Fibroblast of lung (primary cell): ENCODE measurements around the gene IWS1. TPM values are rescaled to one million over a fixed set of nuclear protein-coding genes. Genes with fewer than 3 reads are reported as not detected.

Experiments used
- DNase-seq, 2 donors: peaks; one replicate each; pipeline versions ENCODE4 v3.0.0 to v3.0.0-alpha.2; 2010; ENCODE audit warnings: low read depth in 2 of 2
- H2AFZ ChIP-seq: 2 replicates; pipeline ENCODE4 v1.5.1; 2012; ENCODE audit warnings: low read length, control low read depth, inconsistent platforms
- H3K27ac ChIP-seq: 2 replicates; pipeline ENCODE4 v1.5.1; 2011; ENCODE audit warnings: low read length, control low read depth; ENCODE audit not compliant: insufficient read depth
- H3K27me3 ChIP-seq: 2 replicates; pipeline ENCODE4 v1.5.1; 2011; ENCODE audit warnings: mild to moderate bottlenecking, low read length; ENCODE audit not compliant: control insufficient read depth, insufficient read depth
- H3K36me3 ChIP-seq: 2 replicates; pipeline ENCODE4 v1.5.1; 2011; ENCODE audit warnings: low read length; ENCODE audit not compliant: control insufficient read depth, insufficient read depth
- H3K4me1 ChIP-seq: 2 replicates; pipeline ENCODE4 v1.5.1; 2011; ENCODE audit warnings: low read length; ENCODE audit not compliant: control insufficient read depth, insufficient read depth; ENCODE audit errors: extremely low read depth
- H3K4me2 ChIP-seq: 2 replicates; pipeline ENCODE4 v1.5.1; 2011; ENCODE audit warnings: low read length, control low read depth; ENCODE audit not compliant: insufficient read depth; ENCODE audit errors: extremely low read depth
- H3K4me3 ChIP-seq, 4 experiments: fragments of 200-600 bp in 1 of 4; sonication (generic) in 1 of 4; replicated peaks in 1 of 4; 2 replicates each; pipeline ENCODE4 v1.5.1; 2011 to 2016; ENCODE audit warnings: low read length in 4 of 4, low read depth in 3 of 4, mild to moderate bottlenecking in 3 of 4, control low read depth in 2 of 4, inconsistent platforms in 1 of 4, mixed read lengths in 1 of 4; ENCODE audit not compliant: insufficient read depth in 1 of 4; ENCODE audit errors: control extremely low read depth in 1 of 4
- H3K79me2 ChIP-seq: 2 replicates; pipeline ENCODE4 v1.5.1; 2012; ENCODE audit warnings: mild to moderate bottlenecking, low read length, inconsistent platforms; ENCODE audit not compliant: control insufficient read depth, insufficient read depth
- H3K9ac ChIP-seq: 2 replicates; pipeline ENCODE4 v1.5.1; 2011; ENCODE audit warnings: mild to moderate bottlenecking, low read length, control low read depth; ENCODE audit not compliant: insufficient read depth
- H3K9me3 ChIP-seq: 2 replicates; pipeline ENCODE4 v1.5.1; 2012; ENCODE audit warnings: low read depth, low read length; ENCODE audit not compliant: control insufficient read depth, insufficient read depth
- H4K20me1 ChIP-seq: 2 replicates; pipeline ENCODE4 v1.5.1; 2011; ENCODE audit warnings: low read length; ENCODE audit not compliant: control insufficient read depth, insufficient read depth; ENCODE audit errors: extremely low read depth
- EZH2 ChIP-seq: IDR thresholded peaks from 2 replicates; pipeline ENCODE4 v1.5.1; 2012; ENCODE audit warnings: low read length, control low read depth, mild to moderate bottlenecking; ENCODE audit errors: missing control alignments
- polyA plus RNA-seq, 2 donors: library from polyadenylated mRNA; depleted of rRNA in 1 of 2; stranded (reverse) in 1 of 2; unstranded in 1 of 2; fragments of >200 nt; gene quantifications; 2 replicates each; pipeline ENCODE4 v1.2.1, GENCODE V29; 2011 to 2012; ENCODE audit warnings: missing spikeins in 1 of 2
- total RNA-seq: library from RNA; depleted of rRNA; stranded (reverse); fragments of >200 nt; gene quantifications from 2 replicates; pipeline ENCODE4 v1.2.1, GENCODE V29; 2014
- TF ChIP-seq, protein P1 (sequence below), 2 donors: IDR thresholded peaks in 1 of 2; conservative IDR thresholded peaks in 1 of 2; 1 replicate in 1 of 2; 2 replicates in 1 of 2; pipeline ENCODE4 v1.5.1; 2011 to 2012; ENCODE audit warnings: low read length in 2 of 2, control low read depth in 1 of 2, inconsistent platforms in 1 of 2, low read depth in 1 of 2, mild to moderate bottlenecking in 1 of 2

IWS1 gene
- total and polyA plus RNA-seq, 2 donors (not counting 1 experiment from before 2014, with no cell fraction given): 44.1 to 56.0 TPM

DNA sequence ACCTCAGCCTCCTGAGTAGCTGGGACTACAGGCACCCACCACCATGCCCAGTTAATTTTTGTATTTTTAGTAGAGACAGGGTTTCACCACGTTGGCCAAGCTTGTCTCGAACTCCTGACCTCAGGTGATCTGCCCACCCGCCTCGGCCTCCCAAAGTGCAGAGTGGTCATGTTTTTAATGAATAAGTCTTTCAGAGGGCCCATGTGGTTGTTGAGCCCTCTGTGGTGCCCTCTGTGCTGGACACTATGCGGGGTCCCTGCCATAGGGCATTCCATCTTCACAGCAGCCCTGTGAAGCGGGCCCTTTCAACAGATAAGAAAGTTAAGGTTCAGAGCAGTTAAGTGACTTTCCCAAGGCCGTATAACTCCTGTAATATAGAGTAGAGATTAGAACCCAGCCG lies 35.1 kb upstream of the IWS1 start:
- no peaks in the 10 kb centered on the region for H4K20me1 ChIP-seq
- no peaks in the 10 kb centered on the region for H3K9me3 ChIP-seq
- DNase-seq: no peak
- no peak overlapping the region for H3K4me2 ChIP-seq
- H3K9ac ChIP-seq: no peak overlapping the region
- no peaks in the 10 kb centered on the region for H3K79me2 ChIP-seq
- no peaks in the 10 kb centered on the region for H3K4me1 ChIP-seq
- peaks cover 8% of the 10 kb centered on the region for H3K27me3 ChIP-seq
- no peak overlapping the region for H3K4me3 ChIP-seq
- H3K27ac ChIP-seq: no peak overlapping the region
- H2AFZ ChIP-seq: no peak overlapping the region
- TF ChIP-seq, protein P1, sequence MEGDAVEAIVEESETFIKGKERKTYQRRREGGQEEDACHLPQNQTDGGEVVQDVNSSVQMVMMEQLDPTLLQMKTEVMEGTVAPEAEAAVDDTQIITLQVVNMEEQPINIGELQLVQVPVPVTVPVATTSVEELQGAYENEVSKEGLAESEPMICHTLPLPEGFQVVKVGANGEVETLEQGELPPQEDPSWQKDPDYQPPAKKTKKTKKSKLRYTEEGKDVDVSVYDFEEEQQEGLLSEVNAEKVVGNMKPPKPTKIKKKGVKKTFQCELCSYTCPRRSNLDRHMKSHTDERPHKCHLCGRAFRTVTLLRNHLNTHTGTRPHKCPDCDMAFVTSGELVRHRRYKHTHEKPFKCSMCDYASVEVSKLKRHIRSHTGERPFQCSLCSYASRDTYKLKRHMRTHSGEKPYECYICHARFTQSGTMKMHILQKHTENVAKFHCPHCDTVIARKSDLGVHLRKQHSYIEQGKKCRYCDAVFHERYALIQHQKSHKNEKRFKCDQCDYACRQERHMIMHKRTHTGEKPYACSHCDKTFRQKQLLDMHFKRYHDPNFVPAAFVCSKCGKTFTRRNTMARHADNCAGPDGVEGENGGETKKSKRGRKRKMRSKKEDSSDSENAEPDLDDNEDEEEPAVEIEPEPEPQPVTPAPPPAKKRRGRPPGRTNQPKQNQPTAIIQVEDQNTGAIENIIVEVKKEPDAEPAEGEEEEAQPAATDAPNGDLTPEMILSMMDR (conservative IDR thresholded peaks at IDR 0.05 in 1 of 2, IDR thresholded peaks at IDR 0.05 in 1 of 2; ENCODE audit: low read depth in 1 of 2, low read length in 2 of 2): no peak
- no peak for TF ChIP-seq EZH2
- H3K36me3 ChIP-seq: no peaks in the 10 kb centered on the region

DNA sequence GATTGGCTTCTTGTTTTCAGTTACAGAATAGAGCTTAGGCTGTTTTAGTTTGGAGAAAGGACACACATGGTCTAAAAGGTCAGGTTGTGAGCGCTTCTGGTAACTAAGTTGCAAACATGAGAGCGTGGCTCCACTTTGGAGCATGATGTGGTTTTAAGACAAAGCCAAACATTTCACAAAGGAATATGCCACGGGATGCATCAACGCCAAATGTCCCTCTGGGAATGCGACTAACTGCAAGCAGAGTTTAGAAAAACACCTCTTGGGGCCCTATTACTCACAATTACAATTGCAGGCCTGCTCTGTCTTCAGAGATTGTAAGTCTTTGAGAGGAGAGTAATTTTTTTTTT lies 34.6 kb upstream of the IWS1 start:
- H3K4me2 ChIP-seq: no peak overlapping the region

DNA sequence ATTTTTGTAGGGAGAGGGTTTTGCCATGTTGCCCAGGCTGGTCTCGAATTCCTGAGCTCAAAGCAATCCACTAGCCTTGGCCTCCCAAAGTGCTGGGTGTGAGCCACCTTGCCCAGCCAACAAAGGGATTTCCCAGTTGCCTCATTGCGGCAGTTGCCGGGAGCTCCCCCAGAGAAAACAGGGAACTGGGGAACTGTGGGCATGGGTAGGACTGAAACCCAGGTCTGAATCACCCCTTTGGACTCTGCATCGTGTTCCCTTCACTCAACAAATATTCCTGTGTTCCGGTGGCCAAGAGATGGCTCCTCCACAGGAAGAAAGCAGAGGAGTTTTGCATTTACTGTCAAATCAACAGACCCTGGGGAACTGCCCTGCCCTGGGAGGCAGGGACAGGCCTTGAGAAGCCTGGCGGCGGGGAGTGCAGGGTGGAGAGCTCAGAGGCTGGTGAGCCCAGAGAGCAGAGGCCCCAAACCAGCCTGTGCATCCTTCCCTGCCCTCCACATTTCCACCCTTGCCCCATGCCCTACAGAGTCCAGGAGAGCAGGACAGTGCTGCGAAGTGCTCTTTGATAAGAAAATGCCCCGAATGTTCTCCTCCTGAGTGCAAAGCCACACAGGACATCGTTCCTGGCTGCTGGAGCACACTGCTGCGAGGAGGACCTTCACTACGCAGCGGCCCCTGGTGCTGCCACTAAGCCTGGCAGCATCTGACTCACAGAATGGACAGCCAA lies 34.1 kb upstream of the IWS1 start:
- Histone ChIP-seq H2AFZ (no peak overlapping the region), H4K20me1 (no peaks in the 10 kb centered on the region), H3K4me1 (no peaks in the 10 kb centered on the region), H3K36me3 (no peaks in the 10 kb centered on the region), H3K27ac (no peak overlapping the region), H3K4me2 (no peak overlapping the region), H3K9ac (no peak overlapping the region), H3K79me2 (no peaks in the 10 kb centered on the region), H3K27me3 (peaks cover 10% of the 10 kb centered on the region), H3K4me3 (no peak overlapping the region), H3K9me3 (no peaks in the 10 kb centered on the region)
- DNase-seq: peak in 1 of 2 donors; percentile 40
- TF ChIP-seq EZH2: no peak
- TF ChIP-seq, protein P1 (conservative IDR thresholded peaks at IDR 0.05 in 1 of 2, IDR thresholded peaks at IDR 0.05 in 1 of 2; ENCODE audit: low read depth in 1 of 2, low read length in 2 of 2): no peak

More for the DNA sequence above, 34.6 kb upstream of the IWS1 start:
- Histone ChIP-seq H2AFZ (no peak overlapping the region), H3K9me3 (no peaks in the 10 kb centered on the region), H3K79me2 (no peaks in the 10 kb centered on the region), H3K27me3 (peaks cover 8% of the 10 kb centered on the region), H3K27ac (no peak overlapping the region), H3K4me3 (no peak overlapping the region), H4K20me1 (no peaks in the 10 kb centered on the region), H3K9ac (no peak overlapping the region), H3K4me1 (no peaks in the 10 kb centered on the region), H3K36me3 (no peaks in the 10 kb centered on the region)
- TF ChIP-seq EZH2: no peak
- TF ChIP-seq, protein P1 (conservative IDR thresholded peaks at IDR 0.05 in 1 of 2, IDR thresholded peaks at IDR 0.05 in 1 of 2; ENCODE audit: low read depth in 1 of 2, low read length in 2 of 2): no peak
- peak in 1 of 2 donors; percentile 5 for DNase-seq
